Sigmoid colon (tissue), 7 donors: ENCODE measurements around the gene GABRR1. TPM values are rescaled to one million over a fixed set of nuclear protein-coding genes. Genes with fewer than 3 reads are reported as not detected.

Source experiments
- DNase-seq: peaks from one replicate; pipeline ENCODE4 v3.0.0-alpha.2; 2019
- H3K27ac ChIP-seq, 4 donors: fragments of 200-600 bp; sonication (generic); one replicate each; pipeline ENCODE4 v1.5.1; 2016 to 2019; ENCODE audit warnings: mild to moderate bottlenecking in 1 of 4
- H3K27me3 ChIP-seq, 3 donors: fragments of 200-600 bp; sonication (generic); one replicate each; pipeline ENCODE4 v1.5.1; 2019; ENCODE audit warnings: mild to moderate bottlenecking in 1 of 3
- H3K36me3 ChIP-seq, 4 donors: fragments of 200-600 bp; sonication (generic); one replicate each; pipeline ENCODE4 v1.5.1; 2016 to 2019
- H3K4me1 ChIP-seq, 4 donors: fragments of 200-600 bp; sonication (generic); one replicate each; pipeline ENCODE4 v1.5.1; 2017 to 2019
- H3K4me3 ChIP-seq, 4 donors: fragments of 200-600 bp; sonication (generic); one replicate each; pipeline ENCODE4 v1.5.1; 2017 to 2019; ENCODE audit warnings: mild to moderate bottlenecking in 2 of 4, moderate library complexity in 1 of 4
- H3K9me3 ChIP-seq, 4 donors: fragments of 200-600 bp in 3 of 4; sonication (generic) in 3 of 4; one replicate each; pipeline versions ENCODE4 v1.5.1 to v1.6.1; 2013 to 2019
- EP300 ChIP-seq, 4 donors: sonication (generic); formaldehyde crosslinking; IDR thresholded peaks; one replicate each; pipeline ENCODE4 v1.6.1; 2017; ENCODE audit warnings: antibody characterized with exemption in 4 of 4
- POLR2A ChIP-seq, 2 donors: fragments of 450-650 bp; IDR thresholded peaks; one replicate each; pipeline ENCODE4 v1.6.1; 2016; ENCODE audit warnings: antibody characterized with exemption in 2 of 2, mild to moderate bottlenecking in 2 of 2, moderate library complexity in 2 of 2
- POLR2AphosphoS5 ChIP-seq, 4 donors: sonication (generic); formaldehyde crosslinking; IDR thresholded peaks; one replicate each; pipeline ENCODE4 v1.6.1; 2017; ENCODE audit warnings: antibody characterized with exemption in 4 of 4
- WGBS, 2 donors: extraction: QIAGEN DNeasy Blood & Tissue Kit; methylation state at CpG; one replicate each; pipeline ENCODE4 v1.1.7; 2013; 5-methylcytosine and 5-hydroxymethylcytosine counted together
- intact Hi-C: fragments of 100-400 bp; cut with DNase I; formaldehyde crosslinking; loops from one replicate; pipeline ENCODE4 v1.15.1; 2023
- polyA plus RNA-seq, 3 donors: library from polyadenylated mRNA; stranded (reverse); fragments of 200-250 nt; gene quantifications; one replicate each; pipeline ENCODE4 v1.2.3, GENCODE V29; 2013
- total RNA-seq, 4 donors: library from RNA; depleted of rRNA; stranded (reverse); fragments of >200 nt; gene quantifications; one replicate each; pipeline ENCODE4 v1.1.0, GENCODE V29; 2016
- TF ChIP-seq, protein P1 (sequence below), 4 experiments: fragments of 450-650 bp in 3 of 4; fragments of 200-600 bp in 1 of 4; IDR thresholded peaks; one replicate each; pipeline ENCODE4 v1.5.1; 2016 to 2019; ENCODE audit warnings: antibody characterized with exemption in 4 of 4, mild to moderate bottlenecking in 3 of 4, moderate library complexity in 2 of 4
- donor health status: healthy with polysubstance abuse.
- donor health status: Bipolar disorder and iron deficiency.
- donor health status: healthy.

The GABRR1 gene
- total and polyA plus RNA-seq, 7 donors: 0.04 TPM; not detected in 6

DNA sequence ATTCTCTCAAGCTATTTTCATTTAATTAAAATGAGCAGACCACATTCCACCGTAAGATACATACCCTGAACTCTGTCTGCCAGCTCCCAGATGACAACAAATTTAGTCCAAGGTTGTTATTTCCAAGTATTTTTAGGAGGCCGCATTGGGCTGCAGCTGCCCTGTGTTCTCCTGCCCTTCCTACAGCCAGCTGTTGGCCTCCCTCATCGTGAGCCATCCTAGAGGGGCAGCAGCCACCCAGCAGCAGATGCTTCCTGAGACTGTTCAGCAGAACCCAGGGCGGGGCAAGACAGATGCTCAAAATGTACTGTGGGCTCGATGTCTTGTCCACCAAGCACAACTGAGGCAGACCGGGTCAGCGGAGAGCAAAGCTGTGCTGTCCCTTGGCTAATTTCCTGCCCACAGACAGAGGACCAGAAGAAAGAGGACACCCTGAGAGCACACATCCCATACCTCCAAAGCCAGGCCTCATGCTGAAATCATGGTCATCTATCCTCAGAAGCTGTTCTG lies 16.4 kb downstream of the GABRR1 start:
- H3K27ac ChIP-seq: no peak overlapping the region
- H3K4me3 ChIP-seq: no peak overlapping the region
- H3K27me3 ChIP-seq: no peaks in the 10 kb centered on the region
- DNase-seq: no peak
- peaks cover 0 to 2% (median 0%) of the 10 kb centered on the region in 4 donors for H3K9me3 ChIP-seq
- TF ChIP-seq POLR2A (IDR thresholded peaks at IDR 0.05) (no peak), POLR2AphosphoS5 (IDR thresholded peaks at IDR 0.05) (no peak), EP300 (IDR thresholded peaks at IDR 0.05) (no peak)
- TF ChIP-seq, protein P1, sequence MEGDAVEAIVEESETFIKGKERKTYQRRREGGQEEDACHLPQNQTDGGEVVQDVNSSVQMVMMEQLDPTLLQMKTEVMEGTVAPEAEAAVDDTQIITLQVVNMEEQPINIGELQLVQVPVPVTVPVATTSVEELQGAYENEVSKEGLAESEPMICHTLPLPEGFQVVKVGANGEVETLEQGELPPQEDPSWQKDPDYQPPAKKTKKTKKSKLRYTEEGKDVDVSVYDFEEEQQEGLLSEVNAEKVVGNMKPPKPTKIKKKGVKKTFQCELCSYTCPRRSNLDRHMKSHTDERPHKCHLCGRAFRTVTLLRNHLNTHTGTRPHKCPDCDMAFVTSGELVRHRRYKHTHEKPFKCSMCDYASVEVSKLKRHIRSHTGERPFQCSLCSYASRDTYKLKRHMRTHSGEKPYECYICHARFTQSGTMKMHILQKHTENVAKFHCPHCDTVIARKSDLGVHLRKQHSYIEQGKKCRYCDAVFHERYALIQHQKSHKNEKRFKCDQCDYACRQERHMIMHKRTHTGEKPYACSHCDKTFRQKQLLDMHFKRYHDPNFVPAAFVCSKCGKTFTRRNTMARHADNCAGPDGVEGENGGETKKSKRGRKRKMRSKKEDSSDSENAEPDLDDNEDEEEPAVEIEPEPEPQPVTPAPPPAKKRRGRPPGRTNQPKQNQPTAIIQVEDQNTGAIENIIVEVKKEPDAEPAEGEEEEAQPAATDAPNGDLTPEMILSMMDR (IDR thresholded peaks at IDR 0.05): no peak
- intact Hi-C loops: no loop called here
- WGBS, 2 donors: 88 to 93% methylated on average over 7 of the region's 7 CpGs
- no peaks in the 10 kb centered on the region for H3K36me3 ChIP-seq
- H3K4me1 ChIP-seq: no peaks in the 10 kb centered on the region

DNA sequence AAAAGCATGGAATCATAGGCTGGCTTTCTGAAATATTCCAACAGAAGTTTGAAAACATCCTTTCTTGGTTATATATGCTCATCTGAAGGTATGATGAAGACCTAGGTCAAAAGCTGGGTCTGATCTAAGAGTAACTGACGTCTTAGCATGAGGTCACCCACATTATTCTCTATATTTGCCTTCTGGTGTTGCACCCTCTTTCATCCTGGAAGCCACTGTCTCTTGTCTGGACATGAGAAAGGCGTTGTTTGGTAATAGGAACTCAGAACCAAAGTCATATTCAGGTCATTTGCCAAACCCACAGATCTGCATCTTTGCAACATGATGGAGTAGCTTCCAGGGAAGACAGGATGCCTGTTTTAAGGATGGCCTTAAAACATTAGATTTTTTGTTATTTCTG lies 17.6 kb downstream of the GABRR1 start:
- intact Hi-C loops: no loop called here
- H3K27me3 ChIP-seq: no peaks in the 10 kb centered on the region
- no peak overlapping the region for H3K4me3 ChIP-seq
- no peak for TF ChIP-seq POLR2A (IDR thresholded peaks at IDR 0.05)
- TF ChIP-seq EP300 (IDR thresholded peaks at IDR 0.05): no peak
- no peak for TF ChIP-seq POLR2AphosphoS5 (IDR thresholded peaks at IDR 0.05)
- TF ChIP-seq, protein P1 (IDR thresholded peaks at IDR 0.05): no peak
- no peak for DNase-seq
- WGBS, 2 donors: 66 to 83% methylated on average over 2 of the region's 2 CpGs
- H3K9me3 ChIP-seq: peaks cover 0 to 9% (median 3%) of the 10 kb centered on the region in 4 donors
- H3K4me1 ChIP-seq: no peaks in the 10 kb centered on the region
- no peak overlapping the region for H3K27ac ChIP-seq
- no peaks in the 10 kb centered on the region for H3K36me3 ChIP-seq

DNA sequence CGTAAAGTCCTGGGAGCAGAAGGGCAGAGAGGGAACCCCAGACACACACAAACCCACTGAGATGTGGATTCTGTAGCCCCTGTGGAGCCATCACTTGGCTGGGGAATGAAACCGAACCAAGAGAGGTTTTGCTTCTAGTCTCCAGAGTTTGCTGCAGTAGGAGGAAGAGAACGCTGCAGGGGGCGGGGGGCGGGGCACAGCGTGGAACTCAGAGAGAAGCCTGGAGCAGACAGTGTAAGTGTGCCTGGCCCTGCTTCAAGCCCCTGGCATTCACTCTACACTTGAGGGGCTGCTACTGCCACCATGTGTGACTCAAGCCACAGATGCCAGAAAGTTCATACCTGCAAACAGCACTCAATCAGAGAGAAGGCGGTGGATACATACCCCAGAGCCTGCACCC lies 18.9 kb downstream of the GABRR1 start:
- TF ChIP-seq, protein P1 (IDR thresholded peaks at IDR 0.05): no peak
- TF ChIP-seq EP300 (IDR thresholded peaks at IDR 0.05) (no peak), POLR2AphosphoS5 (IDR thresholded peaks at IDR 0.05) (no peak), POLR2A (IDR thresholded peaks at IDR 0.05) (no peak)
- peaks cover 0 to 9% (median 7%) of the 10 kb centered on the region in 4 donors for H3K9me3 ChIP-seq
- no peak for DNase-seq
- 67 to 77% methylated on average over 7 of the region's 7 CpGs for WGBS, 2 donors
- no peaks in the 10 kb centered on the region for H3K27me3 ChIP-seq
- H3K4me1 ChIP-seq: no peaks in the 10 kb centered on the region
- no peaks in the 10 kb centered on the region for H3K36me3 ChIP-seq
- H3K27ac ChIP-seq: no peak overlapping the region
- intact Hi-C loops: no loop called here
- H3K4me3 ChIP-seq: no peak overlapping the region

DNA sequence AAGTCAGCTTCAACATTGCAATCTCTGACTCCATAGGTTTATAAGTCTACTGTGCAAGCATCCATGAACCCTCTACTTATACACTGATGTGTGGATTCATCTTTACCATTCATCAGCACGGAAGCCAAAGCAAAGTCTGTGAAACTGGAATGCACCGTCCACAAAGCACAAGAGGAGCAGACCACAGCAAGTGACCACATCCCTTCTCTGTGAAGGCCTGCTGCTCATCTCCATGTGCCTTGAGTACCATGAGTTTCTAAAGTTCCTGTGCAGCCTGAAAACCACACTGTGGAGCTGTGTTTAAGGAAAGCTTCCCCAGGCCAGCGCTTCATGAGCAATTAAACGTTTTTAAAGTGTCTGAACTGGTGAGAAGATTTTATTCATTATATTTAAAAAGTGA lies 20.0 kb downstream of the GABRR1 start:
- WGBS, 2 donors: 72 to 79% methylated on average over 4 of the region's 4 CpGs
- TF ChIP-seq, protein P1 (IDR thresholded peaks at IDR 0.05): no peak
- TF ChIP-seq POLR2A (IDR thresholded peaks at IDR 0.05) (no peak), POLR2AphosphoS5 (IDR thresholded peaks at IDR 0.05) (no peak), EP300 (IDR thresholded peaks at IDR 0.05) (no peak)

DNA sequence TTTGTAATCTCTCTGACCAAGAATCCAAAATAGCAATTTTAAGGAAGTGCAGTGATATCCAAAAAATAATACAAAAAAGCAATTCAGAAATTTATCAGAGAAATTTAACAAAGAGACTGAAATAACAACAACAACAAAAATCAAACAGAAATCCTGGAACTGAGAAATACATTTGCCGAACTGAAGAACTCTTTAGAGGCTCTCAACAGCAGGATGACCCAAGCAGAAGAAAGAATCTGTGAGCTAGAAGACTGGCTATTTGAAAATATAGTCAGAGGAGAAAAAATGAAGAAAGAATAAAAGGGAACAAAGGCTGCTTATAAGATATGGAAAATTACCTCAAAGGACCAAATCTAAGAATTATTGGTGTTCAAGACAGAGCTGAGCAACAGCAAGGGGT lies 22.6 kb downstream of the GABRR1 start:
- Histone ChIP-seq H3K4me1 (no peaks in the 10 kb centered on the region), H3K9me3 (peaks cover 0 to 9% (median 7%) of the 10 kb centered on the region in 4 donors), H3K27me3 (no peaks in the 10 kb centered on the region), H3K27ac (no peak overlapping the region), H3K36me3 (no peaks in the 10 kb centered on the region), H3K4me3 (no peak overlapping the region)
- TF ChIP-seq POLR2AphosphoS5 (IDR thresholded peaks at IDR 0.05) (no peak), POLR2A (IDR thresholded peaks at IDR 0.05) (no peak), EP300 (IDR thresholded peaks at IDR 0.05) (no peak)
- TF ChIP-seq, protein P1 (IDR thresholded peaks at IDR 0.05): no peak
- 97 to 99% methylated on average over 1 of the region's 1 CpG for WGBS, 2 donors
- intact Hi-C loops: no loop called here
- no peak for DNase-seq

More for the DNA sequence above, 20.0 kb downstream of the GABRR1 start:
- Histone ChIP-seq H3K4me3 (no peak overlapping the region), H3K27me3 (no peaks in the 10 kb centered on the region), H3K36me3 (no peaks in the 10 kb centered on the region), H3K27ac (no peak overlapping the region), H3K9me3 (peaks cover 0 to 9% (median 7%) of the 10 kb centered on the region in 4 donors), H3K4me1 (no peaks in the 10 kb centered on the region)
- intact Hi-C loops: no loop called here
- DNase-seq: no peak
